GM12878 (cell line): ENCODE measurements around the gene PALLD. TPM values are rescaled to one million over a fixed set of nuclear protein-coding genes. Genes with fewer than 3 reads are reported as not detected.

Experiments used
- BMI1 ChIP-seq: fragments of 450-650 bp; IDR thresholded peaks from 2 replicates; pipeline ENCODE4 v1.6.1; 2016; ENCODE audit warnings: mild to moderate bottlenecking, moderate library complexity, borderline replicate concordance
- CREM ChIP-seq: IDR thresholded peaks from 2 replicates; pipeline ENCODE4 v1.6.1; 2014; ENCODE audit warnings: antibody characterized with exemption, low read depth
- FOXK2 ChIP-seq: fragments of 450-650 bp; IDR thresholded peaks from 2 replicates; pipeline ENCODE4 v1.6.1; 2017; ENCODE audit warnings: mild to moderate bottlenecking, moderate library complexity
- IKZF2 ChIP-seq, 2 experiments: fragments of 450-650 bp; IDR thresholded peaks; 2 replicates each; pipeline ENCODE4 v1.6.1; 2017; ENCODE audit warnings: mild to moderate bottlenecking in 2 of 2, moderate library complexity in 2 of 2
- KAT2A ChIP-seq: conservative IDR thresholded peaks from 2 replicates; pipeline ENCODE4 v1.6.1; 2011; ENCODE audit warnings: low read depth, low read length; ENCODE audit not compliant: control insufficient read depth
- KDM1A ChIP-seq: fragments of 200-600 bp; sonication (generic); IDR thresholded peaks from 2 replicates; pipeline ENCODE4 v1.6.1; 2016; ENCODE audit warnings: borderline replicate concordance
- MYB ChIP-seq: fragments of 150-350 bp; IDR thresholded peaks from 2 replicates; pipeline ENCODE4 v1.6.1; 2014; ENCODE audit warnings: mild to moderate bottlenecking, low read depth, low read length, borderline replicate concordance
- NFIC ChIP-seq: IDR thresholded peaks from 2 replicates; pipeline ENCODE4 v1.6.1; 2012; ENCODE audit warnings: low read depth, mild to moderate bottlenecking, inconsistent platforms, low read length, moderate library complexity
- NFYB ChIP-seq: IDR thresholded peaks from 2 replicates; pipeline ENCODE4 v1.6.1; 2011; ENCODE audit warnings: low read depth, mild to moderate bottlenecking, low read length, improper control_type of control experiment, moderate library complexity; ENCODE audit not compliant: insufficient read depth
- RAD21 ChIP-seq: IDR thresholded peaks from 2 replicates; pipeline ENCODE4 v1.6.1; 2011; ENCODE audit warnings: mild to moderate bottlenecking, low read depth, low read length, moderate library complexity; ENCODE audit not compliant: insufficient read depth
- RUNX3 ChIP-seq: IDR thresholded peaks from 2 replicates; pipeline ENCODE4 v1.6.1; 2012; ENCODE audit warnings: low read length, inconsistent platforms
- SUZ12 ChIP-seq: fragments of 200-600 bp; sonication (generic); IDR thresholded peaks from one replicate; pipeline ENCODE4 v1.6.1; 2018; ENCODE audit warnings: antibody characterized with exemption, mild to moderate bottlenecking; ENCODE audit not compliant: unreplicated experiment
- TAF1 ChIP-seq: IDR thresholded peaks from 2 replicates; pipeline ENCODE4 v1.6.1; 2011; ENCODE audit warnings: mild to moderate bottlenecking, low read depth, low read length, borderline replicate concordance
- ZBED1 ChIP-seq: IDR thresholded peaks from 2 replicates; pipeline ENCODE4 v1.6.1; 2016; ENCODE audit warnings: borderline replicate concordance
- ZNF207 ChIP-seq: fragments of 450-650 bp; IDR thresholded peaks from 2 replicates; pipeline ENCODE4 v1.6.1; 2014; ENCODE audit warnings: antibody characterized with exemption, mild to moderate bottlenecking, borderline replicate concordance
- ZNF24 ChIP-seq: fragments of 450-650 bp; IDR thresholded peaks from 2 replicates; pipeline ENCODE4 v1.6.1; 2017; ENCODE audit warnings: antibody characterized with exemption, mild to moderate bottlenecking
- polyA plus RNA-seq, 11 experiments: library from polyadenylated mRNA; depleted of rRNA in 4 of 11; unstranded in 6 of 11; stranded (reverse) in 5 of 11; fragments of >200 nt; fragmentation: Nextera tagmentation in 4 of 11; fragmentation: Illumina TruSeq in 1 of 11; extraction: Ambion mirVana in 4 of 11; extraction: Trizol in 1 of 11; gene quantifications; 1 replicate in 1 of 11; 2 replicates in 10 of 11; pipeline versions ENCODE4 v1.2.1 to v1.2.3, GENCODE V29; 2011 to 2016; ENCODE audit warnings: inconsistent platforms in 2 of 11, missing spikeins in 2 of 11, low read depth in 1 of 11
- total RNA-seq, 4 experiments: library from RNA; depleted of rRNA in 3 of 4; stranded (reverse); fragments of >200 nt in 3 of 4; fragmentation: Illumina TruSeq in 1 of 4; extraction: Trizol in 1 of 4; gene quantifications; 2 replicates each; pipeline versions ENCODE4 v1.2.1 to v1.2.3, GENCODE V29; 2013 to 2021
- TF ChIP-seq, protein P1 (sequence below): fragments of 450-650 bp; IDR thresholded peaks from 2 replicates; pipeline ENCODE4 v1.6.1; 2017; ENCODE audit warnings: mild to moderate bottlenecking, moderate library complexity
- TF ChIP-seq, protein P2 (sequence below): fragments of 450-650 bp; IDR thresholded peaks from 2 replicates; pipeline ENCODE4 v1.6.1; 2017; ENCODE audit warnings: mild to moderate bottlenecking, low read depth, inconsistent platforms; ENCODE audit not compliant: poor library complexity, severe bottlenecking
- TF ChIP-seq, protein P3 (sequence below): IDR thresholded peaks from 2 replicates; pipeline ENCODE4 v1.6.1; 2012; ENCODE audit warnings: mild to moderate bottlenecking, low read depth, low read length
- TF ChIP-seq, protein P4 (sequence below): IDR thresholded peaks from 2 replicates; pipeline ENCODE4 v1.6.1; 2012; ENCODE audit warnings: low read length, inconsistent platforms

The PALLD gene
- total and polyA plus RNA-seq, 10 of the 15 experiments (the other 5 are each of a cell fraction or from before 2014, with no cell fraction given), result 1.0 to 7.7 (median 1.7) TPM

DNA sequence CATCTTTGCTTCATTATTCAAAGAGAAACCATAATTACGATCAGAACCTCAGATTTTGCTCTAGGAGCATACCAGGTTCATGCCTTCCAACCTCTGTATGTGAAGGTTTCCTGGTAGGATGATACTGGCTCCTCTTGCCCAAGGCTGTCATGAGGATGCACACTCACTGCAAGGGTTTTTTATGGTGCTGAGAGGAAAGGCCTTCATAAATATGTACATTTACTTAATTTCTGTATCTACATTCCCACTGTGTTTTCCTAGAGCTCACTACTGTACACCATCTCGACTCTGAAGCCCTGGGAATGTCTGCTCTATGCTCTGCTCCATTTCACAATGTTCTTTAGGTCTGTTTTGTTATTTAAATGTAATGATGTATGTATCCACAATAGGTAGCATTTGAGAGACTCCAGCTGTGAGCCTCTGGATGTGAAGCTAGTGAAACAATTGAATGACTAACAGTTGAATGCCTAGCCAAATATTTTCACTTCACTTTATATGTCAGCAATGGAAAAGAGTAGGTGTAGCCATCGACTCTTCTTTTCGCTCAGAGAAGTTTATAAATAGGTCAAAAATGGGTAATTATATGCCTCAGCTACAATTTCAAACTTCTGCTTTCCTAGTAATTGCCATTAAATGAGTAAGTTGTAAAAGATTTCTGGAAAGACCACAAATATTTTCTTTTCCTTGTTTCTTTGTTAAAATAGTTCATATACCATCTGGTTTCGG, 228.0 kb downstream of the PALLD start (continued):
- TF ChIP-seq, protein P1, sequence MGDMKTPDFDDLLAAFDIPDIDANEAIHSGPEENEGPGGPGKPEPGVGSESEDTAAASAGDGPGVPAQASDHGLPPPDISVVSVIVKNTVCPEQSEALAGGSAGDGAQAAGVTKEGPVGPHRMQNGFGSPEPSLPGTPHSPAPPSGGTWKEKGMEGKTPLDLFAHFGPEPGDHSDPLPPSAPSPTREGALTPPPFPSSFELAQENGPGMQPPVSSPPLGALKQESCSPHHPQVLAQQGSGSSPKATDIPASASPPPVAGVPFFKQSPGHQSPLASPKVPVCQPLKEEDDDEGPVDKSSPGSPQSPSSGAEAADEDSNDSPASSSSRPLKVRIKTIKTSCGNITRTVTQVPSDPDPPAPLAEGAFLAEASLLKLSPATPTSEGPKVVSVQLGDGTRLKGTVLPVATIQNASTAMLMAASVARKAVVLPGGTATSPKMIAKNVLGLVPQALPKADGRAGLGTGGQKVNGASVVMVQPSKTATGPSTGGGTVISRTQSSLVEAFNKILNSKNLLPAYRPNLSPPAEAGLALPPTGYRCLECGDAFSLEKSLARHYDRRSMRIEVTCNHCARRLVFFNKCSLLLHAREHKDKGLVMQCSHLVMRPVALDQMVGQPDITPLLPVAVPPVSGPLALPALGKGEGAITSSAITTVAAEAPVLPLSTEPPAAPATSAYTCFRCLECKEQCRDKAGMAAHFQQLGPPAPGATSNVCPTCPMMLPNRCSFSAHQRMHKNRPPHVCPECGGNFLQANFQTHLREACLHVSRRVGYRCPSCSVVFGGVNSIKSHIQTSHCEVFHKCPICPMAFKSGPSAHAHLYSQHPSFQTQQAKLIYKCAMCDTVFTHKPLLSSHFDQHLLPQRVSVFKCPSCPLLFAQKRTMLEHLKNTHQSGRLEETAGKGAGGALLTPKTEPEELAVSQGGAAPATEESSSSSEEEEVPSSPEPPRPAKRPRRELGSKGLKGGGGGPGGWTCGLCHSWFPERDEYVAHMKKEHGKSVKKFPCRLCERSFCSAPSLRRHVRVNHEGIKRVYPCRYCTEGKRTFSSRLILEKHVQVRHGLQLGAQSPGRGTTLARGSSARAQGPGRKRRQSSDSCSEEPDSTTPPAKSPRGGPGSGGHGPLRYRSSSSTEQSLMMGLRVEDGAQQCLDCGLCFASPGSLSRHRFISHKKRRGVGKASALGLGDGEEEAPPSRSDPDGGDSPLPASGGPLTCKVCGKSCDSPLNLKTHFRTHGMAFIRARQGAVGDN, result no peak
- TF ChIP-seq ZNF207, result 0 out of 2 replicates have a peak, but pooled peaks have one; percentile 63
- TF ChIP-seq, protein P2, sequence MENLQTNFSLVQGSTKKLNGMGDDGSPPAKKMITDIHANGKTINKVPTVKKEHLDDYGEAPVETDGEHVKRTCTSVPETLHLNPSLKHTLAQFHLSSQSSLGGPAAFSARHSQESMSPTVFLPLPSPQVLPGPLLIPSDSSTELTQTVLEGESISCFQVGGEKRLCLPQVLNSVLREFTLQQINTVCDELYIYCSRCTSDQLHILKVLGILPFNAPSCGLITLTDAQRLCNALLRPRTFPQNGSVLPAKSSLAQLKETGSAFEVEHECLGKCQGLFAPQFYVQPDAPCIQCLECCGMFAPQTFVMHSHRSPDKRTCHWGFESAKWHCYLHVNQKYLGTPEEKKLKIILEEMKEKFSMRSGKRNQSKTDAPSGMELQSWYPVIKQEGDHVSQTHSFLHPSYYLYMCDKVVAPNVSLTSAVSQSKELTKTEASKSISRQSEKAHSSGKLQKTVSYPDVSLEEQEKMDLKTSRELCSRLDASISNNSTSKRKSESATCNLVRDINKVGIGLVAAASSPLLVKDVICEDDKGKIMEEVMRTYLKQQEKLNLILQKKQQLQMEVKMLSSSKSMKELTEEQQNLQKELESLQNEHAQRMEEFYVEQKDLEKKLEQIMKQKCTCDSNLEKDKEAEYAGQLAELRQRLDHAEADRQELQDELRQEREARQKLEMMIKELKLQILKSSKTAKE, result no peak
- TF ChIP-seq KDM1A, result no peak
- TF ChIP-seq ZBED1, result no peak
- TF ChIP-seq NFIC, result no peak
- TF ChIP-seq SUZ12, result no peak
- TF ChIP-seq RAD21, result no peak
- TF ChIP-seq KAT2A, result no peak
- TF ChIP-seq MYB, result no peak
- TF ChIP-seq ZNF24, result peak; percentile 62; the same call in 1 of the 2 replicates
- peak; percentile 69 for TF ChIP-seq BMI1
- TF ChIP-seq, protein P3, sequence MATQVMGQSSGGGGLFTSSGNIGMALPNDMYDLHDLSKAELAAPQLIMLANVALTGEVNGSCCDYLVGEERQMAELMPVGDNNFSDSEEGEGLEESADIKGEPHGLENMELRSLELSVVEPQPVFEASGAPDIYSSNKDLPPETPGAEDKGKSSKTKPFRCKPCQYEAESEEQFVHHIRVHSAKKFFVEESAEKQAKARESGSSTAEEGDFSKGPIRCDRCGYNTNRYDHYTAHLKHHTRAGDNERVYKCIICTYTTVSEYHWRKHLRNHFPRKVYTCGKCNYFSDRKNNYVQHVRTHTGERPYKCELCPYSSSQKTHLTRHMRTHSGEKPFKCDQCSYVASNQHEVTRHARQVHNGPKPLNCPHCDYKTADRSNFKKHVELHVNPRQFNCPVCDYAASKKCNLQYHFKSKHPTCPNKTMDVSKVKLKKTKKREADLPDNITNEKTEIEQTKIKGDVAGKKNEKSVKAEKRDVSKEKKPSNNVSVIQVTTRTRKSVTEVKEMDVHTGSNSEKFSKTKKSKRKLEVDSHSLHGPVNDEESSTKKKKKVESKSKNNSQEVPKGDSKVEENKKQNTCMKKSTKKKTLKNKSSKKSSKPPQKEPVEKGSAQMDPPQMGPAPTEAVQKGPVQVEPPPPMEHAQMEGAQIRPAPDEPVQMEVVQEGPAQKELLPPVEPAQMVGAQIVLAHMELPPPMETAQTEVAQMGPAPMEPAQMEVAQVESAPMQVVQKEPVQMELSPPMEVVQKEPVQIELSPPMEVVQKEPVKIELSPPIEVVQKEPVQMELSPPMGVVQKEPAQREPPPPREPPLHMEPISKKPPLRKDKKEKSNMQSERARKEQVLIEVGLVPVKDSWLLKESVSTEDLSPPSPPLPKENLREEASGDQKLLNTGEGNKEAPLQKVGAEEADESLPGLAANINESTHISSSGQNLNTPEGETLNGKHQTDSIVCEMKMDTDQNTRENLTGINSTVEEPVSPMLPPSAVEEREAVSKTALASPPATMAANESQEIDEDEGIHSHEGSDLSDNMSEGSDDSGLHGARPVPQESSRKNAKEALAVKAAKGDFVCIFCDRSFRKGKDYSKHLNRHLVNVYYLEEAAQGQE, result no peak
- TF ChIP-seq, protein P4, sequence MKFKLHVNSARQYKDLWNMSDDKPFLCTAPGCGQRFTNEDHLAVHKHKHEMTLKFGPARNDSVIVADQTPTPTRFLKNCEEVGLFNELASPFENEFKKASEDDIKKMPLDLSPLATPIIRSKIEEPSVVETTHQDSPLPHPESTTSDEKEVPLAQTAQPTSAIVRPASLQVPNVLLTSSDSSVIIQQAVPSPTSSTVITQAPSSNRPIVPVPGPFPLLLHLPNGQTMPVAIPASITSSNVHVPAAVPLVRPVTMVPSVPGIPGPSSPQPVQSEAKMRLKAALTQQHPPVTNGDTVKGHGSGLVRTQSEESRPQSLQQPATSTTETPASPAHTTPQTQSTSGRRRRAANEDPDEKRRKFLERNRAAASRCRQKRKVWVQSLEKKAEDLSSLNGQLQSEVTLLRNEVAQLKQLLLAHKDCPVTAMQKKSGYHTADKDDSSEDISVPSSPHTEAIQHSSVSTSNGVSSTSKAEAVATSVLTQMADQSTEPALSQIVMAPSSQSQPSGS, result no peak
- TF ChIP-seq IKZF2 (IDR thresholded peaks at IDR 0.05), result peak; percentile 93 to 94
- no peak for TF ChIP-seq FOXK2
- no peak for TF ChIP-seq NFYB
- no peak for TF ChIP-seq TAF1
- no peak for TF ChIP-seq CREM
- no peak for TF ChIP-seq RUNX3
